K562 (cell line): ENCODE measurements around the gene DCPS. TPM values are rescaled to one million over a fixed set of nuclear protein-coding genes. Genes with fewer than 3 reads are reported as not detected.

Source experiments
- CHD7 ChIP-seq: fragments of 200-600 bp; sonication (generic); IDR thresholded peaks from one replicate; pipeline ENCODE4 v1.6.1; 2012; ENCODE audit warnings: mild to moderate bottlenecking, low read depth, low read length, inconsistent platforms
- FOSL1 ChIP-seq: fragments of 200-800 bp; sonication (Bioruptor generic); conservative IDR thresholded peaks from 2 replicates; pipeline ENCODE4 v1.6.1; 2016; ENCODE audit warnings: missing genetic modification characterization, missing compliant biosample characterization
- FOXK2 ChIP-seq, 2 experiments: fragments of 450-650 bp; IDR thresholded peaks in 1 of 2; conservative IDR thresholded peaks in 1 of 2; 2 replicates each; pipeline ENCODE4 v1.6.1; 2016; ENCODE audit warnings: low read depth in 2 of 2, mild to moderate bottlenecking in 1 of 2
- MBD2 ChIP-seq: sonication (generic); IDR thresholded peaks from 2 replicates; pipeline ENCODE4 v1.6.1; 2016; ENCODE audit warnings: low read depth, borderline replicate concordance
- MITF ChIP-seq: IDR thresholded peaks from 2 replicates; pipeline ENCODE4 v1.6.1; 2014; ENCODE audit warnings: antibody characterized with exemption
- NFATC3 ChIP-seq: fragments of 450-650 bp; IDR thresholded peaks from 2 replicates; pipeline ENCODE4 v1.6.1; 2017; ENCODE audit warnings: mild to moderate bottlenecking
- TAF15 ChIP-seq: fragments of 200-400 bp; formaldehyde crosslinking; IDR thresholded peaks from 2 replicates; pipeline ENCODE4 v1.6.1; 2017; ENCODE audit warnings: mild to moderate bottlenecking, low read depth, low read length, moderate library complexity
- UBTF ChIP-seq, 2 experiments: IDR thresholded peaks; 2 replicates each; pipeline ENCODE4 v1.6.1; 2012; ENCODE audit warnings: improper control_type of control experiment in 2 of 2, low read depth in 2 of 2, low read length in 2 of 2, borderline replicate concordance in 1 of 2
- ZNF277 ChIP-seq: fragments of 250-450 bp; sonication (Bioruptor Pico); IDR thresholded peaks from 2 replicates; pipeline ENCODE4 v1.8.0; 2022; ENCODE audit warnings: inconsistent platforms, mild to moderate bottlenecking, moderate library complexity, borderline replicate concordance
- polyA plus RNA-seq, 8 experiments: library from polyadenylated mRNA; depleted of rRNA in 4 of 8; stranded (reverse) in 5 of 8; unstranded in 3 of 8; fragments of >200 nt; fragmentation: Nextera tagmentation in 2 of 8; fragmentation: Illumina TruSeq in 1 of 8; extraction: Ambion mirVana in 2 of 8; extraction: Trizol in 1 of 8; gene quantifications; 2 replicates each; pipeline versions ENCODE4 v1.2.1 to v1.2.3, GENCODE V29; 2011 to 2014; ENCODE audit warnings: inconsistent platforms in 1 of 8, missing spikeins in 1 of 8
- total RNA-seq, 7 experiments: library from RNA; depleted of rRNA in 6 of 7; stranded (reverse); fragments of >200 nt in 6 of 7; fragmentation: Illumina TruSeq in 2 of 7; extraction: Trizol in 2 of 7; gene quantifications; 2 replicates each; pipeline versions ENCODE4 v1.2.1 to v1.2.3, GENCODE V29; 2011 to 2021; ENCODE audit warnings: low replicate concordance in 1 of 7

The DCPS gene
- total and polyA plus RNA-seq, 9 of the 15 experiments (the other 6 are each of a cell fraction or from before 2014, with no cell fraction given) = 8.7 to 38.1 (median 17.9) TPM

GRCh38 chr11:126352934-126353801, 49.3 kb downstream of the DCPS start (continued):
- TF ChIP-seq CHD7 = no peak
- no peak for TF ChIP-seq UBTF (IDR thresholded peaks at IDR 0.05; ENCODE audit: borderline replicate concordance in 1 of 2, low read depth in 2 of 2, low read length in 2 of 2)
- TF ChIP-seq TAF15 = no peak
- peak in 1 of 2 experiments; percentile 56; a peak in 1 of 4 replicates for TF ChIP-seq FOXK2 (conservative IDR thresholded peaks at IDR 0.05 in 1 of 2, IDR thresholded peaks at IDR 0.05 in 1 of 2; ENCODE audit: low read depth in 2 of 2)
- no peak for TF ChIP-seq MBD2
- TF ChIP-seq ZNF277 (CRISPR knock-in tag) = no peak
- TF ChIP-seq NFATC3 = no peak; the same call in 1 of the 2 replicates
- TF ChIP-seq FOSL1 (tag) = peak; percentile 49
- no peak for TF ChIP-seq MITF
